Brain microvascular endothelial cell (primary cell): ENCODE measurements around the gene CTDNEP1.
A peak's percentile ranks its signal among the peaks of the same experiment; 100 is the strongest.

Experiments used
- DNase-seq: peaks from one replicate; pipeline ENCODE4 v3.0.0-alpha.2; 2020
- H3K27ac ChIP-seq: fragments of 250-450 bp; sonication (Bioruptor Pico); 2 replicates; pipeline ENCODE4 v1.5.1; 2020; ENCODE audit warnings: mild to moderate bottlenecking, moderate library complexity
- H3K27me3 ChIP-seq: fragments of 250-450 bp; sonication (Bioruptor Pico); replicated peaks from 2 replicates; pipeline ENCODE4 v1.5.1; 2020; ENCODE audit warnings: mild to moderate bottlenecking
- H3K36me3 ChIP-seq: fragments of 250-450 bp; sonication (Bioruptor Pico); replicated peaks from 2 replicates; pipeline ENCODE4 v1.5.1; 2020; ENCODE audit warnings: mild to moderate bottlenecking
- H3K4me3 ChIP-seq: 2 replicates; pipeline ENCODE4 v1.5.1; 2011; ENCODE audit warnings: low read depth, mild to moderate bottlenecking, control low read depth, low read length, moderate library complexity
- in situ Hi-C: cut with HindIII; loops from 2 replicates; pipeline ENCODE4 v1.10.0; 2017; ENCODE audit warnings: low sequenced_read_pairs, low pct_ligation_motif_present
- TF ChIP-seq, protein P1 (sequence below): IDR thresholded peaks from 2 replicates; pipeline ENCODE4 v1.5.1; 2011; ENCODE audit warnings: low read depth, mild to moderate bottlenecking, moderate library complexity, low read length, control low read depth, inconsistent platforms; ENCODE audit errors: missing control alignments

The CTDNEP1 gene

DNA sequence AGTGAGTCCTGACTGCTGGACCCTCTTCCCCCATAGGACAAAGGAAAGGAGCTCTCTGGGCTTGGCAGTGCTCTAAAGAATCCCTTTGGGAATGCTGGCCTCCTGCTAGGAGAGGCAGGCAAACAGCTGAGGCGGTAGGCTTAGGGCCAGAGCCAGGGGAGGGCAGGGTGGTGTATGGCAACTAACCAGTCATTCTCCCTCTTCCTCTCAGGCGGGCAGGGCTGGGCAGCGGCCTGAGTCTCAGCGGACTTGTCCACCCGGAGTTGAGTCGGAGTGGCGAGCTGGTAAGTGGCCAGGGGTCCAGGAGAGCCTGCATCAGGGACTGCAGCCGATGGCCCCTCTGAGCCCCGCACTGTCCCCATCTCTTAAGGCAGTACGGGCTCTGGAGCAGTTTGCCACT, 27.4 kb downstream of the CTDNEP1 start:
- H3K36me3 ChIP-seq = peaks cover 59% of the 10 kb centered on the region
- DNase-seq = no peak
- no peaks in the 10 kb centered on the region for H3K27me3 ChIP-seq
- H3K4me3 ChIP-seq = no peak overlapping the region
- in situ Hi-C loops = no loop called here
- H3K27ac ChIP-seq = no peak overlapping the region
- TF ChIP-seq, protein P1, sequence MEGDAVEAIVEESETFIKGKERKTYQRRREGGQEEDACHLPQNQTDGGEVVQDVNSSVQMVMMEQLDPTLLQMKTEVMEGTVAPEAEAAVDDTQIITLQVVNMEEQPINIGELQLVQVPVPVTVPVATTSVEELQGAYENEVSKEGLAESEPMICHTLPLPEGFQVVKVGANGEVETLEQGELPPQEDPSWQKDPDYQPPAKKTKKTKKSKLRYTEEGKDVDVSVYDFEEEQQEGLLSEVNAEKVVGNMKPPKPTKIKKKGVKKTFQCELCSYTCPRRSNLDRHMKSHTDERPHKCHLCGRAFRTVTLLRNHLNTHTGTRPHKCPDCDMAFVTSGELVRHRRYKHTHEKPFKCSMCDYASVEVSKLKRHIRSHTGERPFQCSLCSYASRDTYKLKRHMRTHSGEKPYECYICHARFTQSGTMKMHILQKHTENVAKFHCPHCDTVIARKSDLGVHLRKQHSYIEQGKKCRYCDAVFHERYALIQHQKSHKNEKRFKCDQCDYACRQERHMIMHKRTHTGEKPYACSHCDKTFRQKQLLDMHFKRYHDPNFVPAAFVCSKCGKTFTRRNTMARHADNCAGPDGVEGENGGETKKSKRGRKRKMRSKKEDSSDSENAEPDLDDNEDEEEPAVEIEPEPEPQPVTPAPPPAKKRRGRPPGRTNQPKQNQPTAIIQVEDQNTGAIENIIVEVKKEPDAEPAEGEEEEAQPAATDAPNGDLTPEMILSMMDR = no peak

DNA sequence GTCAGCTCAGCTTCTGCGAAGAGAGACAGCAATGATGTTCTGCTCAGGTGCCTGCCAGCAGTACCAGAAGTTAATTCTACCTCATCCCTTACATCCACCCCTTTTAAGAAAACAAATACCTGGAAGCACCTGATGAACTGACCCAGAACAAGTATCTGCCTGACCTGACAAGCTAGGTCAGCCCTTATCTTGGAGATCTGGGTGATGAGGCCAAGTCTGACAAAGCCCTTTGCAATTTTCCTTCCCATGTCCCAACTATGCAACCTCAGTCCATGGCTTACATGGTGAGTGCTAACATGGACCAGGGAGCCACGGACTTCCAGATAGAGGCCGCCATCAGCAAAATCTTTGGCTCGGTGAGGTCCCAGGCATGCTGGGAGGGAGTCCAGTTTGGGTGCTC, 28.2 kb downstream of the CTDNEP1 start:
- no peak overlapping the region for H3K27ac ChIP-seq
- H3K27me3 ChIP-seq = no peaks in the 10 kb centered on the region
- no peak for DNase-seq
- H3K4me3 ChIP-seq = no peak overlapping the region
- peaks cover 54% of the 10 kb centered on the region for H3K36me3 ChIP-seq
- TF ChIP-seq, protein P1 = no peak
- in situ Hi-C loops = no loop called here

DNA sequence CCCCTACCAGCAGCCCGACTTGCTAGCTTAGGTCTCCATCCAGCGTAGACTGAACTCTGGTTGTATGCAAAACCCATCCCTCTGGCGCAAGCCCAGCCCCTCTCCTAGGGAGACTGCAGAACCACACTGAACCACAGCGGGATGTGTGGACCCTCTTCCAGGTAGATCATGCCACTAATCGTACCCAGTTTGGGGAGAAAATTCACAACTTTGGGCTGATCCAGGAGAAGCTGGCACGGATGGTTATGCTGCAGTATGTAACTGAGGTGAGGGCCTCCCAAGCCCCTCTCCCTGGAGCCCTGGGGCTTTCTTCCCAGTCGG, 28.6 kb downstream of the CTDNEP1 start:
- in situ Hi-C loops = no loop called here
- Histone ChIP-seq H3K27ac (no peak overlapping the region), H3K27me3 (no peaks in the 10 kb centered on the region), H3K4me3 (no peak overlapping the region), H3K36me3 (peaks cover 54% of the 10 kb centered on the region)
- DNase-seq = no peak
- TF ChIP-seq, protein P1 = no peak

DNA sequence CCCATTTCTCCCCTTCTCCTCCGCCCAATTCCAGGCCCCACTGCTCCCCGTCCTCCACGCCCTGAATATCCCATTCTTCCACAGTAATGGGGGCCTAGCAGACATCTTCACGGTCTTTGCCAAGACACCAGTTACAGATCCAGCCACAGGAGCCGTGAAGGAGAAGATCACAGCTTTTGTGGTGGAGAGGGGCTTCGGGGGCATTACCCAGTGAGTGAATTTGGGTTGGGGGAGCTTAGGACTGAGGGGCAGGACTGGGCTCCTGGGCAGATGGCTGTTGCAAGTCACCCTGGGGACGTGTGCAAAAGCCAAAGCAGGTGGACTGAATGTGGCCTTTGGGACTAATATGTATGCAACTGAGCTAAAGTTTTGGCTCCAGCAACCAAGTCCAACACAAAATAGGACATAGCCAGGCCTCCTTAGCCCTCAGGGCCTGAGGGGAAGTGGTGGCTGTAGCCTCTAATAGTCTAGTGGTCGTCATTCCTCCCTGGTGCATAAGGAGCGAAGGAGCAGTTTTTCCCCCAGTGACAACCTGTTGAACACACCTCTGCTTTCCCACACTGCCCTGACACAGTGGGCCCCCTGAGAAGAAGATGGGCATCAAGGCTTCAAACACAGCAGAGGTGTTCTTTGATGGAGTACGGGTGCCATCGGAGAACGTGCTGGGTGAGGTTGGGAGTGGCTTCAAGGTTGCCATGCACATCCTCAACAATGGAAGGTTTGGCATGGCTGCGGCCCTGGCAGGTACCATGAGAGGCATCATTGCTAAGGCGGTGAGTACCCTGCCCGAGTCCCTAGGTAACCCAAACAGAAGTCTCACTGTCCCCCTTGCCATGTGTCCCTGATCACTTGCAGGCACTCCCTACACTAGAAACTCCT, 29.2 kb downstream of the CTDNEP1 start:
- peaks cover 53% of the 10 kb centered on the region for H3K36me3 ChIP-seq
- in situ Hi-C loops = no loop called here
- H3K27ac ChIP-seq = no peak overlapping the region
- TF ChIP-seq, protein P1 = no peak
- no peaks in the 10 kb centered on the region for H3K27me3 ChIP-seq
- DNase-seq = no peak
- H3K4me3 ChIP-seq = no peak overlapping the region

DNA sequence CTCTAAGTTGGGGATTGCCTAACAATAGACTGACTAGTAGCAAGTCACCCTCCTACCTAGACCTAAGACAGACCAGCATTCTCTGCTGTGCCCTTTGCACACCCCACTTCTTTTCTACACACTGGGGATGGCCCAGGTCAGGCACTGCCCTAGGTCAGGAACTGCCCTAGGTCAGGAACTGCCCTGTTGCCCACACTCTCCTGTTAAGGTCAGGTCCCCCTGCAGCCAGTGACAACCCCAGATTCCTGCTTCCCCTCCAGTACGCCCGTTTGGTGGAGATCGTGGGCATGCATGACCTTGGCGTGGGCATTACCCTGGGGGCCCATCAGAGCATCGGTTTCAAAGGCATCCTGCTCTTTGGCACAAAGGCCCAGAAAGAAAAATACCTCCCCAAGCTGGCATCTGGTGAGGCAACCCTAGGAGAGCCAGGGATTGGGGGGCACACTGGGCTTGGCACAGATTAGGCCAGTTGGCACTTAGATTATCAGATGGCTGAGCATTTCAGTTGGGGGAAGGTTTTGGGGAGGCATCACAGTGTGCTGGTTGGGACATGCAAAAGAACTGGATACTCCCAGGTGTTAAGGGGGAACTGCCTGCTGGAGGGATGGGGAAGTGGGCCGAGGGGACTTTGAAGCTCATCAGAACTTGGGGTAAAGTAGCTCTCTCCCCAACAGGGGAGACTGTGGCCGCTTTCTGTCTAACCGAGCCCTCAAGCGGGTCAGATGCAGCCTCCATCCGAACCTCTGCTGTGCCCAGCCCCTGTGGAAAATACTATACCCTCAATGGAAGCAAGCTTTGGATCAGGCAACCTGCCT, 30.0 kb downstream of the CTDNEP1 start:
- in situ Hi-C loops = no loop called here
- Histone ChIP-seq H3K36me3 (peaks cover 44% of the 10 kb centered on the region), H3K27me3 (no peaks in the 10 kb centered on the region), H3K27ac (no peak overlapping the region), H3K4me3 (peak overlapping the region; percentile 78)
- TF ChIP-seq, protein P1 = no peak
- DNase-seq = no peak
